SW 1271 (cell line): ENCODE results near the gene GIPC1.

Experiments
- DNase-seq, 2 experiments: peaks; one replicate each; lab custom pipeline; 2025; lab: John Stamatoyannopoulos, UW

Gene GIPC1

GRCh38 chr19:14494411-14494810 lies 1.5 kb downstream of the GIPC1 start:
- DNase-seq = no peak

GRCh38 chr19:14492756-14493337 lies 3.1 kb downstream of the GIPC1 start:
- DNase-seq = no peak

- DNase-seq = no peak
These were observed 8.4 kb downstream of the GIPC1 start for GRCh38 chr19:14487370-14488125.

- no peak for DNase-seq
These were observed 13.6 kb downstream of the GIPC1 start for GRCh38 chr19:14482172-14482941.

- no peak for DNase-seq
These were observed 15.2 kb downstream of the GIPC1 start for GRCh38 chr19:14480700-14481079.

GRCh38 chr19:14479975-14480699 lies 15.8 kb downstream of the GIPC1 start:
- DNase-seq = no peak

GRCh38 chr19:14479309-14479974 lies 16.5 kb downstream of the GIPC1 start:
- no peak for DNase-seq

- DNase-seq = no peak
These were observed 17.8 kb downstream of the GIPC1 start for GRCh38 chr19:14478113-14478545.

GRCh38 chr19:14477418-14478112 lies 18.4 kb downstream of the GIPC1 start:
- no peak for DNase-seq

GRCh38 chr19:14476673-14477401 lies 19.1 kb downstream of the GIPC1 start:
- DNase-seq = no peak

GRCh38 chr19:14476327-14476672 lies 19.6 kb downstream of the GIPC1 start:
- DNase-seq = no peak

- peak in 1 of 2 experiments; percentile 47 for DNase-seq
These were observed 20.5 kb downstream of the GIPC1 start, which contains the start of gene PTGER1 for GRCh38 chr19:14475251-14476073. Gene PTGER1, minus strand, starts transcription at chr19:14475354. Its CDS starts 1,034 bp downstream, at chr19:14474320.

GRCh38 chr19:14474827-14475226 lies 21.1 kb downstream of the GIPC1 start:
- no peak for DNase-seq

- DNase-seq = no peak
These were observed 21.8 kb downstream of the GIPC1 start for GRCh38 chr19:14473978-14474578.

GRCh38 chr19:14473073-14473977 lies 22.6 kb downstream of the GIPC1 start:
- no peak for DNase-seq

GRCh38 chr19:14472202-14472938 lies 23.6 kb downstream of the GIPC1 start:
- DNase-seq = peak in 1 of 2 experiments; percentile 25
